Vagina (tissue), 2 donors: ENCODE data around the gene NUDT6. TPM values are rescaled to one million over a fixed set of nuclear protein-coding genes. Genes with fewer than 3 reads are reported as not detected.

Source experiments
- DNase-seq, 2 donors: peaks; one replicate each; pipeline ENCODE4 v3.0.0-alpha.2; 2017; ENCODE audit errors: extremely low spot score in 2 of 2
- H3K27ac ChIP-seq: fragments of 200-600 bp; sonication (generic); one replicate; pipeline ENCODE4 v1.5.1; 2019
- H3K27me3 ChIP-seq: fragments of 200-600 bp; sonication (generic); one replicate; pipeline ENCODE4 v1.5.1; 2019
- H3K36me3 ChIP-seq, 2 donors: fragments of 200-600 bp; sonication (generic); one replicate each; pipeline ENCODE4 v1.5.1; 2017 to 2019
- H3K4me1 ChIP-seq: fragments of 200-600 bp; sonication (generic); one replicate; pipeline ENCODE4 v1.5.1; 2019
- H3K4me3 ChIP-seq, 2 donors: fragments of 200-600 bp; sonication (generic); 1 replicate in 1 of 2; 2 replicates in 1 of 2; pipeline ENCODE4 v1.5.1; 2016 to 2019
- H3K9me3 ChIP-seq: fragments of 200-600 bp; sonication (generic); one replicate; pipeline ENCODE4 v1.5.1; 2019
- CTCF ChIP-seq, 3 experiments: fragments of 450-650 bp in 2 of 3; fragments of 200-600 bp in 1 of 3; sonication (generic) in 1 of 3; IDR thresholded peaks; one replicate each; pipeline ENCODE4 v1.5.1; 2017 to 2019; ENCODE audit warnings: antibody characterized with exemption in 3 of 3, mild to moderate bottlenecking in 2 of 3, moderate library complexity in 2 of 3
- POLR2A ChIP-seq, 2 donors: fragments of 450-650 bp; IDR thresholded peaks; one replicate each; pipeline ENCODE4 v1.6.1; 2017; ENCODE audit warnings: antibody characterized with exemption in 2 of 2, mild to moderate bottlenecking in 2 of 2, moderate library complexity in 2 of 2
- POLR2AphosphoS5 ChIP-seq, 2 donors: sonication (generic); formaldehyde crosslinking; IDR thresholded peaks; one replicate each; pipeline ENCODE4 v1.9.0; 2017; ENCODE audit warnings: antibody characterized with exemption in 2 of 2, mild to moderate bottlenecking in 2 of 2, low read depth in 1 of 2; ENCODE audit not compliant: insufficient read depth in 1 of 2
- intact Hi-C: fragments of 100-400 bp; cut with DNase I; formaldehyde crosslinking; loops from one replicate; pipeline ENCODE4 v1.15.1; 2023
- total RNA-seq: library from RNA; depleted of rRNA; stranded (reverse); fragments of >200 nt; gene quantifications from one replicate; pipeline ENCODE4 v1.2.3, GENCODE V29; 2016

NUDT6 gene
- total RNA-seq, 1 donor from 2014 or later: 3.2 TPM

- intact Hi-C loops: no loop called here
- Histone ChIP-seq H3K4me3 (no peak overlapping the region), H3K27me3 (no peaks in the 10 kb centered on the region), H3K27ac (no peak overlapping the region), H3K4me1 (peaks cover 6% of the 10 kb centered on the region), H3K9me3 (no peaks in the 10 kb centered on the region), H3K36me3 (no peaks in the 10 kb centered on the region)
- TF ChIP-seq CTCF (IDR thresholded peaks at IDR 0.05) (no peak), POLR2AphosphoS5 (IDR thresholded peaks at IDR 0.05; ENCODE audit: insufficient read depth in 1 of 2, low read depth in 1 of 2) (no peak), POLR2A (IDR thresholded peaks at IDR 0.05) (no peak)
- no peak for DNase-seq
Observed at GRCh38 chr4:122908223-122908622, 14.2 kb downstream of the NUDT6 start.

- Histone ChIP-seq H3K27me3 (no peaks in the 10 kb centered on the region), H3K9me3 (no peaks in the 10 kb centered on the region), H3K27ac (no peak overlapping the region), H3K4me1 (peaks cover 6% of the 10 kb centered on the region), H3K4me3 (no peak overlapping the region), H3K36me3 (no peaks in the 10 kb centered on the region)
- no peak for DNase-seq
- intact Hi-C loops: no loop called here
- TF ChIP-seq CTCF (IDR thresholded peaks at IDR 0.05) (no peak), POLR2A (IDR thresholded peaks at IDR 0.05) (no peak), POLR2AphosphoS5 (IDR thresholded peaks at IDR 0.05; ENCODE audit: insufficient read depth in 1 of 2, low read depth in 1 of 2) (no peak)
Observed at GRCh38 chr4:122906859-122907305, 15.5 kb downstream of the NUDT6 start.

DNA sequence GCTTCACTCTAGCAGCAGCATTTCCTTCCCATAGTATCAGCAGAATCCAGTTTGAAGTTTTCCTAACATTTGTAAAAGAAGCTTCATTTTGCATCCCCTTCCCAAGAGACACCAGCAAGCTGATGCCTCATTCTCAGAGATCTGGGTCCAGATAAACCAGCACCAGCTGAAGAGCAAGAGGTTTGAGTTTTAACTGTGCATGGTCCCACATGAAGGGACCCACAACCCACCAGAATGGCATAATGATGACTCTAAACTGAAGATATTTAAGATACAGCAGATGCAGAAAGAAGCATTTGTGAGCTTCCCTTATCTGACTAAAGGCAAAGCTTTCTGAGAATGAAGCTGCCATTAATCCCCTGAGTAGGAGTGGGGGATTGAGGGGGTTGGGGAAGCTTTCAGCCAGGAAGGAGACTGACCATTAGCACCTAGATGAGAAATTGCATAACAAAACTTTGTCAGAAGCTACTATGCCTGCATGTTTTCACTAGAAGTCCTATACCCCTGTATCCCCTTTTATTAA lies 18.6 kb downstream of the NUDT6 start:
- no peak for DNase-seq
- intact Hi-C loops: no loop called here

GRCh38 chr4:122901247-122902010 lies 21.0 kb downstream of the NUDT6 start:
- no peaks in the 10 kb centered on the region for H3K27me3 ChIP-seq
- H3K9me3 ChIP-seq: no peaks in the 10 kb centered on the region
- no peaks in the 10 kb centered on the region for H3K36me3 ChIP-seq
- no peak for TF ChIP-seq CTCF (IDR thresholded peaks at IDR 0.05)
- no peak for TF ChIP-seq POLR2A (IDR thresholded peaks at IDR 0.05)
- no peak for TF ChIP-seq POLR2AphosphoS5 (IDR thresholded peaks at IDR 0.05; ENCODE audit: insufficient read depth in 1 of 2, low read depth in 1 of 2)
- intact Hi-C loops: no loop called here
- H3K4me3 ChIP-seq: no peak overlapping the region
- H3K27ac ChIP-seq: no peak overlapping the region
- no peaks in the 10 kb centered on the region for H3K4me1 ChIP-seq
- DNase-seq: no peak

More for the DNA sequence above, 18.6 kb downstream of the NUDT6 start:
- H3K9me3 ChIP-seq: no peaks in the 10 kb centered on the region
- no peak for TF ChIP-seq CTCF (IDR thresholded peaks at IDR 0.05)
- TF ChIP-seq POLR2A (IDR thresholded peaks at IDR 0.05): no peak
- TF ChIP-seq POLR2AphosphoS5 (IDR thresholded peaks at IDR 0.05; ENCODE audit: insufficient read depth in 1 of 2, low read depth in 1 of 2): no peak
- H3K27me3 ChIP-seq: no peaks in the 10 kb centered on the region
- H3K4me3 ChIP-seq: no peak overlapping the region
- no peak overlapping the region for H3K27ac ChIP-seq
- H3K36me3 ChIP-seq: no peaks in the 10 kb centered on the region
- H3K4me1 ChIP-seq: no peaks in the 10 kb centered on the region

DNA sequence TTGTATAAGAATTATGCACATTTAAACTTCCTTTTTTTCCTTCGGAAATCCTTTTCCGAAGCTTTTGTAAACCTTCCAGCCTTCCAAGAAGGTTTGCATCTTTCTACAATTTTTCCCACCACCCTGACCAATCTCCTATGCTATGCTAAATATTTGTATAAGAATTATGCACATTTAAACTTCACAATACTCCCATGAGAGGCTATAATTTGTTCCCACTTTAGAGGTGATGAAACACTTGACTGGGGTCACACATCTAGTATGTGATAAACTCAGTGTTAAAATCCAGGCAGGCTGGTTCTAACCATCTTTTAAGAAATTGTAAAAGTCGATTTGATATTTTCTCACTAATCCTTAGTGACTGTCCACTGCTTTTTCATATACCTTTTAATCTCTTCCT lies 22.1 kb downstream of the NUDT6 start:
- no peaks in the 10 kb centered on the region for H3K9me3 ChIP-seq
- H3K27me3 ChIP-seq: no peaks in the 10 kb centered on the region
- H3K27ac ChIP-seq: no peak overlapping the region
- DNase-seq: no peak
- TF ChIP-seq POLR2A (IDR thresholded peaks at IDR 0.05) (no peak), POLR2AphosphoS5 (IDR thresholded peaks at IDR 0.05; ENCODE audit: insufficient read depth in 1 of 2, low read depth in 1 of 2) (no peak), CTCF (IDR thresholded peaks at IDR 0.05) (no peak)
- no peak overlapping the region for H3K4me3 ChIP-seq
- H3K36me3 ChIP-seq: no peaks in the 10 kb centered on the region
- intact Hi-C loops: no loop called here
- H3K4me1 ChIP-seq: no peaks in the 10 kb centered on the region
